ENCODE results near the gene CKAP2L.

CKAP2L gene

GRCh38 chr2:112727276-112728028 lies 37.0 kb downstream of the CKAP2L start:
- no peaks in the 10 kb centered on the region for H3K9me3 ChIP-seq (ENCODE audit: control extremely low read depth in 1 of 5, control insufficient read depth in 4 of 5, insufficient read depth in 2 of 5, low read depth in 1 of 5, low read length in 4 of 5)
- ChIA-PET POLR2A (interaction anchor here (2.5 kb wide), 1 partner anchor 82 kb away, joined by 6 read pairs; the partner anchor contains the start of gene SLC20A1), CTCF (interaction anchor here (0.8 to 11.5 kb wide), 21 partner anchors 8 to 214 kb away, joined by 3 to 275 read pairs (median 18); partner anchors contain the start of genes CHCHD5 and SLC20A1)
- no peak overlapping the region for H3K4me3 ChIP-seq (ENCODE audit: control insufficient read depth in 1 of 7, extremely low read depth in 1 of 7, insufficient read depth in 4 of 7, low read depth in 2 of 7, low read length in 6 of 7)
- peaks cover 0 to 56% (median 30%) of the 10 kb centered on the region in 4 experiments for H3K4me1 ChIP-seq (ENCODE audit: control extremely low read depth in 1 of 4, control insufficient read depth in 4 of 4, insufficient read depth in 4 of 4, low read length in 3 of 4)
- H3K27ac ChIP-seq (ENCODE audit: insufficient read depth in 1 of 2, low read depth in 1 of 2, low read length in 2 of 2, poor library complexity in 1 of 2, severe bottlenecking in 2 of 2) = no peak overlapping the region
- DNase-seq = no peak
- H3K36me3 ChIP-seq (ENCODE audit: control insufficient read depth in 4 of 4, insufficient read depth in 4 of 4, low read length in 3 of 4) = no peaks in the 10 kb centered on the region
- no peaks in the 10 kb centered on the region for H3K27me3 ChIP-seq (replicated peaks in 2 of 5; ENCODE audit: control insufficient read depth in 4 of 5, insufficient read depth in 5 of 5, low read length in 4 of 5)
- WGBS (ENCODE audit: insufficient coverage) = 95% methylated on average over 19 of the region's 19 CpGs

GRCh38 chr2:112726487-112727190 lies 37.8 kb downstream of the CKAP2L start:
- POLR2A ChIA-PET = interaction anchor here (2.2 to 2.5 kb wide), 2 partner anchors 19 to 81 kb away, joined by 6 to 11 read pairs; partner anchors contain the start of gene SLC20A1
- Histone ChIP-seq H3K27ac (ENCODE audit: insufficient read depth in 1 of 2, low read depth in 1 of 2, low read length in 2 of 2, poor library complexity in 1 of 2, severe bottlenecking in 2 of 2) (no peak overlapping the region), H3K27me3 (replicated peaks in 2 of 5; ENCODE audit: control insufficient read depth in 4 of 5, insufficient read depth in 5 of 5, low read length in 4 of 5) (no peaks in the 10 kb centered on the region), H3K9me3 (ENCODE audit: control extremely low read depth in 1 of 5, control insufficient read depth in 4 of 5, insufficient read depth in 2 of 5, low read depth in 1 of 5, low read length in 4 of 5) (no peaks in the 10 kb centered on the region), H3K4me1 (ENCODE audit: control extremely low read depth in 1 of 4, control insufficient read depth in 4 of 4, insufficient read depth in 4 of 4, low read length in 3 of 4) (peaks cover 0 to 56% (median 30%) of the 10 kb centered on the region in 4 experiments), H3K36me3 (ENCODE audit: control insufficient read depth in 4 of 4, insufficient read depth in 4 of 4, low read length in 3 of 4) (no peaks in the 10 kb centered on the region), H3K4me3 (ENCODE audit: control insufficient read depth in 1 of 7, extremely low read depth in 1 of 7, insufficient read depth in 4 of 7, low read depth in 2 of 7, low read length in 6 of 7) (no peak overlapping the region)
- peak; percentile 92 to 96 (median 94) for DNase-seq
- CTCF ChIA-PET = interaction anchor here (0.6 to 11.5 kb wide), 37 partner anchors 8 to 246 kb away, joined by 3 to 275 read pairs (median 5); partner anchors contain the start of genes CHCHD5 and SLC20A1
- WGBS (ENCODE audit: insufficient coverage) = 34% methylated on average over 15 of the region's 19 CpGs

- no peak overlapping the region for H3K4me3 ChIP-seq (ENCODE audit: control insufficient read depth in 1 of 7, extremely low read depth in 1 of 7, insufficient read depth in 4 of 7, low read depth in 2 of 7, low read length in 6 of 7)
- peaks cover 0 to 58% (median 30%) of the 10 kb centered on the region in 4 experiments for H3K4me1 ChIP-seq (ENCODE audit: control extremely low read depth in 1 of 4, control insufficient read depth in 4 of 4, insufficient read depth in 4 of 4, low read length in 3 of 4)
- no peak overlapping the region for H3K27ac ChIP-seq (ENCODE audit: insufficient read depth in 1 of 2, low read depth in 1 of 2, low read length in 2 of 2, poor library complexity in 1 of 2, severe bottlenecking in 2 of 2)
- H3K36me3 ChIP-seq (ENCODE audit: control insufficient read depth in 4 of 4, insufficient read depth in 4 of 4, low read length in 3 of 4) = no peaks in the 10 kb centered on the region
- 97% methylated on average over 12 of the region's 15 CpGs for WGBS (ENCODE audit: insufficient coverage)
- no peaks in the 10 kb centered on the region for H3K27me3 ChIP-seq (replicated peaks in 2 of 5; ENCODE audit: control insufficient read depth in 4 of 5, insufficient read depth in 5 of 5, low read length in 4 of 5)
- no peaks in the 10 kb centered on the region for H3K9me3 ChIP-seq (ENCODE audit: control extremely low read depth in 1 of 5, control insufficient read depth in 4 of 5, insufficient read depth in 2 of 5, low read depth in 1 of 5, low read length in 4 of 5)
- ChIA-PET CTCF (interaction anchor here (0.6 to 11.5 kb wide), 42 partner anchors 8 to 246 kb away, joined by 3 to 275 read pairs (median 5); partner anchors contain the start of genes CHCHD5 and SLC20A1), POLR2A (interaction anchor here (0.7 to 2.5 kb wide), 5 partner anchors 19 to 99 kb away, joined by 3 to 11 read pairs (median 3); partner anchors contain the start of gene SLC20A1)
- no peak for DNase-seq
Observed at GRCh38 chr2:112725545-112726457, 38.6 kb downstream of the CKAP2L start.

DNA sequence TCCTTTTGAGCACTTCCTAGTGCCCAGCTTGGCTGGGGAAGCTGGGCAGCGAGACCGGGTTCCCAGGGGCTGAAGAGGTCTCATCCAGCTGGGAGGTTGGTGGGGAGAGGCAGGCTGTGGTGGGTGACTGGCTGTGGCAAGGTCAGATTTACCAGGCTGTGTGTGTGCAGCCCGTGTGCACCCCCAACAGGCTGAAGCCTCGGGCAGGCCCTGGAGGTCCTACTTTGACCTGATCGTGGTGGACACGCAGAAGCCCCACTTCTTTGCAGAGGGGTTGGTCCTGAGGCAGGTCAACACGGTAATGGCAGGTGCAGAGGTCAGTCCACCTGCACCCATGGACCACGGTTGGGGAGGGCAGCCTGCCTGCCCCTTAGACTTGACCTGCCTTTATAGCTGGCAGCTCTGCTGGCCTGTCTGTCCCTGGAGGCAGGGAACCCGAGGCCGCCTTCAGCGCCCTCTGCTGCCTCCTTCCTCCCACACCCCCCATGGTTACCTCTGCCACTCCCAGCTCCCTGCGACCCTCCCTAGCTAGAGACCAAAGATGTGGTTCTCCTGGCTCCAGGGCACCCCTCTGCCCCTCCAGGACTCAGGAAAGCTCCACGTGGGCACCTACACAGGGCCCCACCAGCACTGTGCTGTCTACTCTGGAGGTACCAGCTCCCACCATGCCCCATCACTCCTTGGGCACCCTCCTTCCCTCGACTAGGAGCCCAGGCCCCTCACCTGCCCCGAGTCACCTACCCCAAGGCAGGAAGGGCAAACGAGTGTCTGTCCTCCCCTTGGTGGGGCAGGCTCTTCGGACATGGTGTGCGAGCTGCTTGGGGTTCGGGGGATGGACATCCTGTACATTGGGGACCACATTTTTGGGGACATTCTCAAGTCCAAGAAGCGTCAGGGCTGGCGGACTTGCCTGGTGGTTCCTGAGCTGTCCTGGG lies 39.6 kb downstream of the CKAP2L start:
- H3K4me3 ChIP-seq (ENCODE audit: control insufficient read depth in 1 of 7, extremely low read depth in 1 of 7, insufficient read depth in 4 of 7, low read depth in 2 of 7, low read length in 6 of 7) = no peak overlapping the region
- DNase-seq = peak; percentile 47 to 51 (median 49)
- ChIA-PET CTCF (interaction anchor here (0.6 to 11.5 kb wide), 30 partner anchors 8 to 245 kb away, joined by 3 to 275 read pairs (median 7); partner anchors contain the start of genes CHCHD5 and SLC20A1), POLR2A (interaction anchor here (0.7 to 2.2 kb wide), 4 partner anchors 18 to 98 kb away, joined by 3 to 11 read pairs (median 3); no protein-coding TSS in a partner anchor)
- 64% methylated on average over 20 of the region's 21 CpGs for WGBS (ENCODE audit: insufficient coverage)
- H3K27me3 ChIP-seq (replicated peaks in 2 of 5; ENCODE audit: control insufficient read depth in 4 of 5, insufficient read depth in 5 of 5, low read length in 4 of 5) = no peaks in the 10 kb centered on the region
- H3K9me3 ChIP-seq (ENCODE audit: control extremely low read depth in 1 of 5, control insufficient read depth in 4 of 5, insufficient read depth in 2 of 5, low read depth in 1 of 5, low read length in 4 of 5) = no peaks in the 10 kb centered on the region
- H3K36me3 ChIP-seq (ENCODE audit: control insufficient read depth in 4 of 4, insufficient read depth in 4 of 4, low read length in 3 of 4) = no peaks in the 10 kb centered on the region
- peaks cover 0 to 67% (median 30%) of the 10 kb centered on the region in 4 experiments for H3K4me1 ChIP-seq (ENCODE audit: control extremely low read depth in 1 of 4, control insufficient read depth in 4 of 4, insufficient read depth in 4 of 4, low read length in 3 of 4)
- H3K27ac ChIP-seq (ENCODE audit: insufficient read depth in 1 of 2, low read depth in 1 of 2, low read length in 2 of 2, poor library complexity in 1 of 2, severe bottlenecking in 2 of 2) = no peak overlapping the region

DNA sequence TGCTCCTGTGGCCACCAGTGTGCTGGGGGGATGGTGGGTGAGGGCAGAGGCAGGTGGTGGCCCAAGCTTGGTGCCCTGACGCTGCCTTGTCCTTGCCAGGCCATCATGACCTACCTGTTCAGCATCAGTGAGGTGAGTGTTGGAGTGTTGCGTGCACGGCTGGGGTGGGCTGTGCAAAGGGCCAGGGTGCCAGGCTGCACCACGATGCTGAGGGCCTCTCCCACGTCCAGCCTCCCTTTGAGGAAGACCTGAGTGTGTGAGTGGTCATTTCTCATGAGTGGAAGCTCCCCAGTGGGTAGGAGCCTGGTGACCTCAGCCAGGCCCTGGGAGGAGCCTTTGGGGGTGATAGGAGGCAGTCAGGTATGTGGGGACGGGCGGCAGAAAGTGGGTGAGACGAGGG lies 40.4 kb downstream of the CKAP2L start:
- 98% methylated on average over 7 of the region's 8 CpGs for WGBS (ENCODE audit: insufficient coverage)
- Histone ChIP-seq H3K36me3 (ENCODE audit: control insufficient read depth in 4 of 4, insufficient read depth in 4 of 4, low read length in 3 of 4) (no peaks in the 10 kb centered on the region), H3K4me3 (ENCODE audit: control insufficient read depth in 1 of 7, extremely low read depth in 1 of 7, insufficient read depth in 4 of 7, low read depth in 2 of 7, low read length in 6 of 7) (no peak overlapping the region), H3K27me3 (replicated peaks in 2 of 5; ENCODE audit: control insufficient read depth in 4 of 5, insufficient read depth in 5 of 5, low read length in 4 of 5) (no peaks in the 10 kb centered on the region), H3K27ac (ENCODE audit: insufficient read depth in 1 of 2, low read depth in 1 of 2, low read length in 2 of 2, poor library complexity in 1 of 2, severe bottlenecking in 2 of 2) (no peak overlapping the region), H3K4me1 (ENCODE audit: control extremely low read depth in 1 of 4, control insufficient read depth in 4 of 4, insufficient read depth in 4 of 4, low read length in 3 of 4) (peaks cover 0 to 61% (median 26%) of the 10 kb centered on the region in 4 experiments), H3K9me3 (ENCODE audit: control extremely low read depth in 1 of 5, control insufficient read depth in 4 of 5, insufficient read depth in 2 of 5, low read depth in 1 of 5, low read length in 4 of 5) (no peaks in the 10 kb centered on the region)
- ChIA-PET POLR2A (no interaction called here), CTCF (interaction anchor here (0.7 to 11.5 kb wide), 18 partner anchors 8 to 244 kb away, joined by 3 to 275 read pairs (median 20); partner anchors contain the start of gene SLC20A1)
- no peak for DNase-seq

Measured in common myeloid progenitor, CD34-positive (primary cell).